Measurements from ENCODE around the gene FBLN5.

FBLN5 gene

DNA sequence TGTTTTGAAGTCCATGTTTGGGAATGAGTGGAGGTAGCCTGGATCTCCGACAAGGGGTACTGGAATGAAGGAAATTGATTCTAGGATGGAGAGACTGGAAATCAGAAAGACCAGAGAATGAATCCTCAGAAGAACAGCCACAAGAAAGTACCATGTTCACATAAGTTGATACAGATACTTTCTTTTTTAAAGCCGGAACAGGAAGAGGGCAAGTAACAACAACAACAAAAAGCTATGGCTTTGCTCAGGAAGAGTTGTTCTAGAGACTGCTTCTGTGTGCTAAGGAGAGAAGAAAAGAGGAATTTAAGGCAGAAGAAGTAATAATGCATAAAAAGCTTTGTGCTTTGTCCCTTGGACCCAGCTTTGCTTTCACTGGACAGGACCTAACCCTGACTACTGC, 86.4 kb downstream of the FBLN5 start:
- DNase-seq (ENCODE audit: low read depth) = no peak
- no peak for TF ChIP-seq CTCF (IDR thresholded peaks at IDR 0.05; ENCODE audit: control insufficient read depth, insufficient read depth, low read depth, low read length, missing control alignments)

GRCh38 chr14:91860238-91860637, 87.3 kb downstream of the FBLN5 start:
- DNase-seq (ENCODE audit: low read depth) = no peak
- H3K4me3 ChIP-seq (ENCODE audit: control insufficient read depth, low read depth, low read length) = no peak overlapping the region
- no peak for TF ChIP-seq CTCF (IDR thresholded peaks at IDR 0.05; ENCODE audit: control insufficient read depth, insufficient read depth, low read depth, low read length, missing control alignments)

More for the DNA sequence above, 86.4 kb downstream of the FBLN5 start:
- H3K4me3 ChIP-seq (ENCODE audit: control insufficient read depth, low read depth, low read length) = no peak overlapping the region

DNA sequence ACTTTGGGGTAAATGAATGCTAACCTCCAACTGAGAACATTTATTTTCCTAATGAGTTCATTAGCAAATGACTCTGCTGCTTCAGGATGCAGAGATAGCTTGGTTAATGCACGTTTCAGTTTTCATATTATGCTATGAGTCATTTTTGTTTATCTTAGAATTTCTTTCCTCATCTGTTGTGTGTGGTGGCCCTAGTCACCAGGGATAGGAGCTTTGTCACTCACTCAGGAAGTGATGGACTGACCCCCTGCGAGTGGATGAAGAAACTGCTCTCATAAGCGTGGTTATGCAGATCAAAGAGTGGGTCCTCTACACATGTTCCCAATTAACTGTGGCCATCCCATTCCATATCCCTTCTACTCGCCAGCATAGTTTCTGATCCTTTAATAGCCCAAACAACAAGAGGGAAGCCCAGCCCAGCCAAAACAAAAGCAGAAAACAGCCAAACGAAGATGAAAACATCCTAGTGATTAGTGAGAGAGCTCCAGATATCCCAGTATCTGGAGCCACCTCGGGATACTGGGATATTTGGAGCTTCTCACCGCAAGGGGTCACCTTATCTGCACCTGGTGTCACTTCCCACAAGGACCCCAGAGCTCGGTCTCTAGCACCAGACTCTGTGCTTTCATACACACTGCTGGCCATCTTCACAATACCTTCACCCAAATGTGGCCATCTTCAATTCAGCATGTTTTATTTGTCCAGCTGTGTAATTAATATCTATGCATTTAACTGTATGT, 88.8 kb downstream of the FBLN5 start:
- peak; percentile 52 for DNase-seq (ENCODE audit: low read depth)
- no peak overlapping the region for H3K4me3 ChIP-seq (ENCODE audit: control insufficient read depth, low read depth, low read length)
- no peak for TF ChIP-seq CTCF (IDR thresholded peaks at IDR 0.05; ENCODE audit: control insufficient read depth, insufficient read depth, low read depth, low read length, missing control alignments)

DNA sequence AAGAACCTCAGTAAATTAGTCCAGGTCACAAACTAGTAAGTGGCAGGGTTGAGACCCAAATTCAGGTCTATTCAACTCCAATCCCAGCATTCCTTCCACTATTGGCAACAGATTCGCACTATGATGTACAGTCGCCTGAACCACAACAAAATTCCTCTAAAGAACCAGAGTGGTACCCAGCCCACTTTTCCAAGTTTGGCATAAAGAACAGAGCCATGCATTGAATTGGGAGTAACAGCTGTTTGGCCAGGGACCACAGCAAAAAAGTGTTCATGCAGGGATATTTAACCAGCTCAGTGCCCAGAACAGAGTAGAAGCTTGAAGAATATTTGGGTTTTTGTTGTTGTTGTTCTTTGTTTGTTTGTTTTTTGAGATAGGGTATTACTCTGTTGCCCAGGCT, 89.9 kb downstream of the FBLN5 start:
- TF ChIP-seq CTCF (IDR thresholded peaks at IDR 0.05; ENCODE audit: control insufficient read depth, insufficient read depth, low read depth, low read length, missing control alignments) = no peak
- no peak for DNase-seq (ENCODE audit: low read depth)

GRCh38 chr14:91854327-91854934, 93.1 kb downstream of the FBLN5 start:
- no peak overlapping the region for H3K4me3 ChIP-seq (ENCODE audit: control insufficient read depth, low read depth, low read length)
- TF ChIP-seq CTCF (IDR thresholded peaks at IDR 0.05; ENCODE audit: control insufficient read depth, insufficient read depth, low read depth, low read length, missing control alignments) = no peak
- DNase-seq (ENCODE audit: low read depth) = no peak

More for the DNA sequence above, 89.9 kb downstream of the FBLN5 start:
- H3K4me3 ChIP-seq (ENCODE audit: control insufficient read depth, low read depth, low read length) = no peak overlapping the region

DNA sequence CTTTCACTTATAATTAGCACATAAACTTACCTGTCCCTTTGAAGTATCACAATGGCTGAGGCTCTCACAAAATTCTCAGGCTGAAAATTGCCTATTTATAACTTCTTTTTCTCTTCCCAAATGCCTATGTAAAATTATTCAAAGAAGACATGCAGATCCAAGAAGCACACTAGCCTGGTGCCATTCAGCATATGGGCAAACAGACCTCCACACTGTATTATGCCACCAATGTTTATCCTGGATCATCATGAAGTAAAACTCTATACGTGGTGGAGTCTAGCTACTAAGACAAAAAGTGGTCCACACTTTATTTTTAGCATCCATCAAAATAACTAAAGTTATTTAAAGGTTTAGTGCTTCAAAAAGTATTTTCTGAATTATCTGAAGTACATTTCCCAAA, 95.9 kb downstream of the FBLN5 start:
- TF ChIP-seq CTCF (IDR thresholded peaks at IDR 0.05; ENCODE audit: control insufficient read depth, insufficient read depth, low read depth, low read length, missing control alignments) = no peak
- H3K4me3 ChIP-seq (ENCODE audit: control insufficient read depth, low read depth, low read length) = no peak overlapping the region
- DNase-seq (ENCODE audit: low read depth) = no peak

Measured in AG09309 (cell line).